HFF-Myc (cell line): ENCODE measurements around the gene SLC66A1.

Source experiments
- DNase-seq: peaks from one replicate; pipeline ENCODE4 v3.0.0-alpha.2; 2011; ENCODE audit warnings: low read depth; ENCODE audit errors: extremely low read depth
- H3K4me3 ChIP-seq: replicated peaks from 2 replicates; pipeline ENCODE4 v1.5.1; 2011; ENCODE audit warnings: low read depth, mild to moderate bottlenecking, control low read depth, low read length
- CTCF ChIP-seq: IDR thresholded peaks from 2 replicates; pipeline ENCODE4 v1.5.1; 2012; ENCODE audit warnings: mild to moderate bottlenecking, low read depth, low read length, control low read depth; ENCODE audit errors: missing control alignments

SLC66A1 gene

DNA sequence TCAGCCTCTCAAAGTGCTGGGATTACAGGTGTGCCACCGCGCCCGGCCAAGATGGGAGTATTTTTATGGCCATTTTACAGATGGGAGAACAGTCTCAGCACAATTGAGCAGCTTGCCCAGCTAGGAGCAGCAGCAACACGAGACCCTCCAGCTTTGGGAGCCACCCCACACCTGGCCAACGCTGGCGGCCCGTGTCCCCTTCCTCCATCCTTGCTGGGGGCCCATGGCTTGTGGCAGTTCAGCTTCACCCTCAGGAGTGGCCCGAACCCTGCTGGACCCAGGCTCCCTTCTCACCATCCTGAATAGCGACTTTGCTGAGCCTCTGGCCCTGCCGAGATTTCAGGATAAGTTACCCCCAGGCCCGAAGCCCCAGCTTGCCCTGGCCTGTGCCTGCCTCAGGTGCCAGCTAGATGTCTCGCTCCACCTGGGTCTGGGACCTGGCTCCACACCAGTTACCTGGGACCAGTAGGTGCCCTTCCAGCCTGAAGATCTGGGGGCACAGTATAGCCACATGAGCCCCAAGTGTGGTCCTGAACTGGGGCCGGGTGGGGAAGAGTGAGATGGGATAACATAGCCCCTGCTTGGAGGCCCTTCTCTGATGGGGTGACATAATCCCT, 19.2 kb downstream of the SLC66A1 start:
- no peak for DNase-seq
- no peak for TF ChIP-seq CTCF
- H3K4me3 ChIP-seq: no peak overlapping the region

- DNase-seq: no peak
- no peak for TF ChIP-seq CTCF
- no peak overlapping the region for H3K4me3 ChIP-seq
These were observed 20.7 kb downstream of the SLC66A1 start for GRCh38 chr1:19332832-19333231.

DNA sequence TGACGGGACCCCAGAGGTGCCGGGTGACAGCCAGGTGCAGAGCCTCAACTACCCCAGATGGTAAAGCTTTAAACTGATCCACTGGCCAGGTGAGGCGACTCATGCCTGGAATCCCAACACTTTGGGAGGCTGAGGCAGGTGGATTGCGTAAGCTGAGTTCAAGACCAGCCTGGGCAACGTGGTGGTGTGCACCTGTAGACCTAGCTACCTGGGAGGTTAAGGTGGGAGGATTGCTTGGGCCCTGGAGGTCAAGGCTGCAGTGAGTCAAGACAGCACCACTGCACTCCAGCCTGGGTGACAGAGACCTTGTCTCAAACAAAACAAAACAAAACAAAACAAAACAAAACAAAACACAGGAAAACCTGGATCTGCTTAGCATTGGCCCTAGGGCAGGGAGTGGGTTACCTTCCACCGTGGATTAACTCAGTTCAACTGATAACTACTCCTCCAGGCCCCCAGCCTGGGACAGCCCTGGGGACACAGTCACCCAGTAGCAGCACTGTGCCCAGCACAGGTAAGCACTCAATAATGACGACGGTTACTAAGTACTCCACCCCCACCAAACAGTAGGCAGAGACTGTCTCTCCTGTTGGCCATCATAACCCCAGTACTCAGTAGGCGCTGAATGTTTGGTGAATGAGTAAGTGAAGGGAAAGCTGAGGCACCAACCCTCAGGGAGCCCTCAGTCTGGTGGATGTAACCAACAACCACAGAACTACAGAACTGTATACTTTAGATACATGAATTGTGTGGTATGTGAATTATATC, 21.6 kb downstream of the SLC66A1 start:
- TF ChIP-seq CTCF: no peak
- no peak overlapping the region for H3K4me3 ChIP-seq
- DNase-seq: no peak

DNA sequence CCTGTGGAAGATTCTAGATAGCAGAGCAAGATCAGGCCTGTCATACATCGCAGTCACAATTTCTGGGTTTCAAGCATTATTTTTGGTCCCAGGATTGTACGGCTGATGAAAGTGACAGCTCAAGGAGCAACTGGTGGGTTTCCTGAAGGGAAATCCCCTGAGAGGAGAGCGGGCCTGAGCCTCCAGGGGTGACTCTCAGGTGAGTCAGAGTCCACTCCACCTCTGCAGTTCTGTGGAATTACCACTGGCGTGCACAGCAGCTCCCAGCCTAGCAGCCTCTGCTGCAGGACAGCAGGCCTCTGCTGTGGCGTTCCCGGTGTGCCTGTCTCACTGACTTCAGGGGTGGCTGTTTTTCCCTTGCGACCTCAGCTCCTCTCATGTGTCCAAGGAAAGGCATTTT, 24.4 kb downstream of the SLC66A1 start:
- DNase-seq: no peak
- H3K4me3 ChIP-seq: no peak overlapping the region
- TF ChIP-seq CTCF: no peak

- no peak for DNase-seq
- TF ChIP-seq CTCF: no peak
- no peak overlapping the region for H3K4me3 ChIP-seq
These were observed 25.2 kb downstream of the SLC66A1 start for GRCh38 chr1:19337289-19337688.

GRCh38 chr1:19338323-19338762, 26.2 kb downstream of the SLC66A1 start:
- H3K4me3 ChIP-seq: no peak overlapping the region
- DNase-seq: no peak
- TF ChIP-seq CTCF: peak; percentile 37
